ENCODE results near the gene ZMAT2.

ZMAT2 gene

GRCh38 chr5:140674211-140674610 is 26.0 kb upstream of the ZMAT2 start:
- Histone ChIP-seq H3K79me2 (ENCODE audit: insufficient read depth, low read length) (peaks cover 1% of the 10 kb centered on the region; the same call in 1 of the 2 replicates), H3F3A (ENCODE audit: low read depth) (no peaks in the 10 kb centered on the region), H3K4me1 (ENCODE audit: insufficient read depth, low read length, poor library complexity, severe bottlenecking) (no peaks in the 10 kb centered on the region), H3K4me3 (ENCODE audit: low read length, poor library complexity, severe bottlenecking) (no peak overlapping the region), H2AFZ (ENCODE audit: low read length) (no peak overlapping the region), H3K36me3 (ENCODE audit: insufficient read depth, low read length) (peaks cover 73% of the 10 kb centered on the region; the same call in 1 of the 2 replicates), H3K27me3 (ENCODE audit: insufficient read depth, low read length, poor library complexity, severe bottlenecking) (no peaks in the 10 kb centered on the region), H4K20me1 (ENCODE audit: insufficient read depth, low read length, poor library complexity, severe bottlenecking) (no peaks in the 10 kb centered on the region), H3K4me2 (ENCODE audit: low read depth, low read length, poor library complexity, severe bottlenecking) (no peak overlapping the region), H3K9me3 (ENCODE audit: insufficient read depth, low read depth, low read length) (no peaks in the 10 kb centered on the region), H3K9ac (ENCODE audit: low read depth, low read length, poor library complexity, severe bottlenecking) (no peak overlapping the region), H3K9me2 (replicated peaks; ENCODE audit: low read depth, low read length) (no peaks in the 10 kb centered on the region)
- no peak for TF ChIP-seq EZH2phosphoT487 (IDR thresholded peaks at IDR 0.05; ENCODE audit: borderline replicate concordance)
- no peak for TF ChIP-seq CTCF (conservative IDR thresholded peaks at IDR 0.05; ENCODE audit: low read length)

- Histone ChIP-seq H4K20me1 (ENCODE audit: insufficient read depth, low read length, poor library complexity, severe bottlenecking) (no peaks in the 10 kb centered on the region), H2AFZ (ENCODE audit: low read length) (no peak overlapping the region), H3K79me2 (ENCODE audit: insufficient read depth, low read length) (no peaks in the 10 kb centered on the region), H3K27me3 (ENCODE audit: insufficient read depth, low read length, poor library complexity, severe bottlenecking) (no peaks in the 10 kb centered on the region), H3K4me1 (ENCODE audit: insufficient read depth, low read length, poor library complexity, severe bottlenecking) (no peaks in the 10 kb centered on the region), H3K4me3 (ENCODE audit: low read length, poor library complexity, severe bottlenecking) (no peak overlapping the region), H3F3A (ENCODE audit: low read depth) (no peaks in the 10 kb centered on the region), H3K9me2 (replicated peaks; ENCODE audit: low read depth, low read length) (no peaks in the 10 kb centered on the region), H3K9ac (ENCODE audit: low read depth, low read length, poor library complexity, severe bottlenecking) (no peak overlapping the region), H3K36me3 (ENCODE audit: insufficient read depth, low read length) (peaks cover 73% of the 10 kb centered on the region; the same call in 1 of the 2 replicates), H3K9me3 (ENCODE audit: insufficient read depth, low read depth, low read length) (no peaks in the 10 kb centered on the region), H3K4me2 (ENCODE audit: low read depth, low read length, poor library complexity, severe bottlenecking) (no peak overlapping the region)
- no peak for TF ChIP-seq CTCF (conservative IDR thresholded peaks at IDR 0.05; ENCODE audit: low read length)
Observed at GRCh38 chr5:140674629-140675028, 25.6 kb upstream of the ZMAT2 start.

GRCh38 chr5:140677947-140678346 is 22.3 kb upstream of the ZMAT2 start:
- Histone ChIP-seq H3K4me3 (ENCODE audit: low read length, poor library complexity, severe bottlenecking) (no peak overlapping the region), H3K9me3 (ENCODE audit: insufficient read depth, low read depth, low read length) (no peaks in the 10 kb centered on the region), H2AFZ (ENCODE audit: low read length) (no peak overlapping the region), H3F3A (ENCODE audit: low read depth) (no peaks in the 10 kb centered on the region), H3K4me1 (ENCODE audit: insufficient read depth, low read length, poor library complexity, severe bottlenecking) (no peaks in the 10 kb centered on the region), H3K36me3 (ENCODE audit: insufficient read depth, low read length) (peaks cover 66% of the 10 kb centered on the region), H3K27me3 (ENCODE audit: insufficient read depth, low read length, poor library complexity, severe bottlenecking) (no peaks in the 10 kb centered on the region), H3K9ac (ENCODE audit: low read depth, low read length, poor library complexity, severe bottlenecking) (no peak overlapping the region), H3K9me2 (replicated peaks; ENCODE audit: low read depth, low read length) (no peaks in the 10 kb centered on the region), H3K79me2 (ENCODE audit: insufficient read depth, low read length) (no peaks in the 10 kb centered on the region), H4K20me1 (ENCODE audit: insufficient read depth, low read length, poor library complexity, severe bottlenecking) (no peaks in the 10 kb centered on the region), H3K4me2 (ENCODE audit: low read depth, low read length, poor library complexity, severe bottlenecking) (no peak overlapping the region)
- TF ChIP-seq CTCF (conservative IDR thresholded peaks at IDR 0.05; ENCODE audit: low read length) (no peak), EZH2phosphoT487 (IDR thresholded peaks at IDR 0.05; ENCODE audit: borderline replicate concordance) (no peak)

All from Loucy (cell line).